Adrenal gland (tissue), 12 donors: ENCODE measurements around the gene AQP12B. TPM values are rescaled to one million over a fixed set of nuclear protein-coding genes. Genes with fewer than 3 reads are reported as not detected.

ENCODE experiments used
- DNase-seq, 7 donors: peaks; one replicate each; pipeline ENCODE4 v3.0.0-alpha.2; 2019 to 2020
- H3K27ac ChIP-seq, 5 donors: fragments of 200-600 bp; sonication (generic) in 4 of 5; 1 replicate in 3 of 5; 2 replicates in 2 of 5; pipeline versions ENCODE4 v1.5.1 to v1.8.0; 2016 to 2020; ENCODE audit warnings: mild to moderate bottlenecking in 1 of 5
- H3K27me3 ChIP-seq: fragments of 200-600 bp; 2 replicates; pipeline ENCODE4 v1.8.0; 2021
- H3K36me3 ChIP-seq, 2 donors: fragments of 200-600 bp; replicated peaks in 1 of 2; 1 replicate in 1 of 2; 2 replicates in 1 of 2; pipeline versions ENCODE4 v1.5.1 to v1.8.0; 2018 to 2022
- H3K4me1 ChIP-seq, 2 donors: fragments of 200-600 bp; replicated peaks in 1 of 2; 1 replicate in 1 of 2; 2 replicates in 1 of 2; pipeline versions ENCODE4 v1.5.1 to v1.8.0; 2018 to 2021
- H3K4me3 ChIP-seq, 4 donors: fragments of 200-600 bp; sonication (generic) in 3 of 4; one replicate each; pipeline ENCODE4 v1.5.1; 2016 to 2018
- H3K9me3 ChIP-seq, 3 donors: fragments of 200-600 bp; sonication (generic) in 1 of 3; replicated peaks in 1 of 3; 1 replicate in 2 of 3; 2 replicates in 1 of 3; pipeline versions ENCODE4 v1.5.1 to v1.8.0; 2016 to 2021
- POLR2A ChIP-seq, 2 donors: fragments of 450-650 bp; IDR thresholded peaks; one replicate each; pipeline ENCODE4 v1.6.1; 2017; ENCODE audit warnings: antibody characterized with exemption in 2 of 2, mild to moderate bottlenecking in 2 of 2, moderate library complexity in 1 of 2
- WGBS, 4 donors: extraction: QIAGEN DNeasy Blood & Tissue Kit in 2 of 4; methylation state at CpG; one replicate each; pipeline versions ENCODE4 v1.1.5 to v1.1.7; 2013 to 2017; 5-methylcytosine and 5-hydroxymethylcytosine counted together
- intact Hi-C, 2 donors: fragments of 100-400 bp; cut with DNase I; formaldehyde crosslinking; loops; one replicate each; pipeline versions ENCODE4 v1.14.1 to v1.15.0; 2022 to 2023
- polyA plus RNA-seq, 3 donors: library from polyadenylated mRNA; stranded (reverse); fragments of 200-250 nt in 2 of 3; fragments of 350-450 nt in 1 of 3; fragmentation: Illumina TruSeq in 1 of 3; extraction: RNeasy Lipid Tissue Mini Kit (QIAGEN cat#74804) in 1 of 3; gene quantifications; one replicate each; pipeline ENCODE4 v1.2.3, GENCODE V29; 2013 to 2014
- total RNA-seq, 9 donors: library from RNA; depleted of rRNA in 4 of 9; stranded (reverse); fragments of >200 nt in 4 of 9; fragments of 120-200 nt in 1 of 9; fragmentation: NEBNext Ultra II Directional in 1 of 9; extraction: Animal tissue kit (Norgen Biotek cat#: 25700) in 1 of 9; gene quantifications; one replicate each; pipeline versions ENCODE4 v1.1.0 to v1.2.4, GENCODE V29; 2013 to 2023
- TF ChIP-seq, protein P1 (sequence below), 6 experiments: fragments of 450-650 bp in 4 of 6; fragments of 200-600 bp in 2 of 6; sonication (generic) in 1 of 6; IDR thresholded peaks; 1 replicate in 5 of 6; 2 replicates in 1 of 6; pipeline versions ENCODE4 v1.5.1 to v1.8.0; 2016 to 2021; ENCODE audit warnings: antibody characterized with exemption in 6 of 6, mild to moderate bottlenecking in 2 of 6, moderate library complexity in 1 of 6
- donor health status: healthy with polysubstance abuse.
- donor health status: Bipolar disorder and iron deficiency.
- donor health status: DM: yes; HTN: yes; CAD: no.
- donor health status: DM: no; HTN: no; CAD: no.
- donor health status: DM: no; HTN: no; CAD: no.
- donor health status: DM: yes; HTN: yes; CAD: no.

AQP12B gene
- total and polyA plus RNA-seq, 12 donors, result 0.07 to 0.48 TPM; not detected in 10

DNA sequence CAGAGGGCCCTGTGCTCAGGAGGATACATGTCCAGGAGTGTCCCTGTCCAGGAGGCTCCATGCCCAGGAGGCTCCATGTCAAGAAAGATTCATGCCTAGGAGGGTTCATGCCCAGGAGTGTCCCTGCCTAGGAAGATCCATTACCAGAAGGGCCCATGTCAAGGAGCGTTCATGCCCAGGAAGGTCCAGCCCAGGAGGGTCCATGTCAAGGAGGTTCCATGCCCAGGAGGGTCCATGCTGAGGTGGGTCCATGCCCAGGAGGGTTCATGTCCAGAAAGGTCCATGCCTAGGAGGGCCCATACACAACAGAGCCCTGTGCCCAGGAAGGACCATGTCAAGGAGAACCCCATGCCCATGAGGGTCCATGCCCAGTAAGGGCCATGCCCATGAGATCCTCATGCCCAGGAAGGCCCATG, 50.4 kb downstream of the AQP12B start:
- 91 to 95% methylated on average over 1 of the region's 1 CpG; no CpG with 5 or more reads in 2 of the 4 donors for WGBS, 4 donors
- peak in 3 of 7 donors; percentile 3 to 5 (median 3) for DNase-seq
- no peaks in the 10 kb centered on the region for H3K4me1 ChIP-seq
- no peak for TF ChIP-seq POLR2A (IDR thresholded peaks at IDR 0.05)
- TF ChIP-seq, protein P1, sequence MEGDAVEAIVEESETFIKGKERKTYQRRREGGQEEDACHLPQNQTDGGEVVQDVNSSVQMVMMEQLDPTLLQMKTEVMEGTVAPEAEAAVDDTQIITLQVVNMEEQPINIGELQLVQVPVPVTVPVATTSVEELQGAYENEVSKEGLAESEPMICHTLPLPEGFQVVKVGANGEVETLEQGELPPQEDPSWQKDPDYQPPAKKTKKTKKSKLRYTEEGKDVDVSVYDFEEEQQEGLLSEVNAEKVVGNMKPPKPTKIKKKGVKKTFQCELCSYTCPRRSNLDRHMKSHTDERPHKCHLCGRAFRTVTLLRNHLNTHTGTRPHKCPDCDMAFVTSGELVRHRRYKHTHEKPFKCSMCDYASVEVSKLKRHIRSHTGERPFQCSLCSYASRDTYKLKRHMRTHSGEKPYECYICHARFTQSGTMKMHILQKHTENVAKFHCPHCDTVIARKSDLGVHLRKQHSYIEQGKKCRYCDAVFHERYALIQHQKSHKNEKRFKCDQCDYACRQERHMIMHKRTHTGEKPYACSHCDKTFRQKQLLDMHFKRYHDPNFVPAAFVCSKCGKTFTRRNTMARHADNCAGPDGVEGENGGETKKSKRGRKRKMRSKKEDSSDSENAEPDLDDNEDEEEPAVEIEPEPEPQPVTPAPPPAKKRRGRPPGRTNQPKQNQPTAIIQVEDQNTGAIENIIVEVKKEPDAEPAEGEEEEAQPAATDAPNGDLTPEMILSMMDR (IDR thresholded peaks at IDR 0.05), result no peak
- no peaks in the 10 kb centered on the region for H3K36me3 ChIP-seq
- H3K27me3 ChIP-seq, result peaks cover 3% of the 10 kb centered on the region
- H3K9me3 ChIP-seq, result no peaks in the 10 kb centered on the region
- no peak overlapping the region for H3K4me3 ChIP-seq
- H3K27ac ChIP-seq, result no peak overlapping the region
- intact Hi-C loops, result no loop called here

DNA sequence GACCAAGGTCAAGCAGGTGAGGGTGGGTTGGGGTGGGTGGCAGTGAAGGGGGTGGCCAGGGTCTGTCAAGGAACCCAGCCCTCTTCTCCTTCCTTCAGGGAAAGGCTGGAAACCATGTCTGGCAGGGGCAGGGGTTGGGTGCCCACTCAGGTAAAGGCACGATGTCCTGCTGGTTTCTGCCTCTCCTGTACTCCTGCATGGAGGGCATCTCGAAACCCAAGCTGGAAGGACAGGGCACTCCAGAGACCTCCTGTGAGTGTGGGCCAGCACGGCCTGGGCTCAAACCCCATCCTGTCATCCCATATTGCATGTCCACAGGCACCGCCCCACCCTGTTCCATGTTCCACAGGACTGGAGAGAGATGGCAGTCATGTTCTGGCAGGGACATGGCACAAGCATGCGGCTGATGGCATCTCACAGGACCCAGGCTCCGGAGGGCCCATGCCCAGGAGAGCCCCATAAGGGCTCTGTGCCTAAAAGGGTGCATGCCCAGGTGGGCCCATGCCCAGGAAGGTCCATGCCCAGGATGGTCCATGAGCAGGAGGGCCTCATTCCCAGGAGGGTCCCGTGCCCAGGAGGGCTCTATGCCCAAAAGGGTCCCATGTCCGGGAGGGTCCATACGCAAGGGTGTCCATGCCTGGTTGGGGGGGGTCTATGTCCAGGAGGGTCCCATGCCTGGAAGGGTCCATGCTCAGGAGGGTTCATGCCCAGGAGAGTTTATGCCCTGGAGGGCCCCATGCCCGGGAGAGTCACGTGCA, 51.0 kb downstream of the AQP12B start:
- peaks cover 3% of the 10 kb centered on the region for H3K27me3 ChIP-seq
- H3K4me1 ChIP-seq, result no peaks in the 10 kb centered on the region
- no peaks in the 10 kb centered on the region for H3K9me3 ChIP-seq
- peak in 3 of 7 donors; percentile 3 to 10 (median 5) for DNase-seq
- 79 to 92% (median 86%) methylated on average over 6 to 11 of the region's 11 CpGs for WGBS, 4 donors
- no peak overlapping the region for H3K4me3 ChIP-seq
- TF ChIP-seq, protein P1 (IDR thresholded peaks at IDR 0.05), result no peak
- TF ChIP-seq POLR2A (IDR thresholded peaks at IDR 0.05), result no peak
- no peak overlapping the region for H3K27ac ChIP-seq
- H3K36me3 ChIP-seq, result no peaks in the 10 kb centered on the region
- intact Hi-C loops, result no loop called here

DNA sequence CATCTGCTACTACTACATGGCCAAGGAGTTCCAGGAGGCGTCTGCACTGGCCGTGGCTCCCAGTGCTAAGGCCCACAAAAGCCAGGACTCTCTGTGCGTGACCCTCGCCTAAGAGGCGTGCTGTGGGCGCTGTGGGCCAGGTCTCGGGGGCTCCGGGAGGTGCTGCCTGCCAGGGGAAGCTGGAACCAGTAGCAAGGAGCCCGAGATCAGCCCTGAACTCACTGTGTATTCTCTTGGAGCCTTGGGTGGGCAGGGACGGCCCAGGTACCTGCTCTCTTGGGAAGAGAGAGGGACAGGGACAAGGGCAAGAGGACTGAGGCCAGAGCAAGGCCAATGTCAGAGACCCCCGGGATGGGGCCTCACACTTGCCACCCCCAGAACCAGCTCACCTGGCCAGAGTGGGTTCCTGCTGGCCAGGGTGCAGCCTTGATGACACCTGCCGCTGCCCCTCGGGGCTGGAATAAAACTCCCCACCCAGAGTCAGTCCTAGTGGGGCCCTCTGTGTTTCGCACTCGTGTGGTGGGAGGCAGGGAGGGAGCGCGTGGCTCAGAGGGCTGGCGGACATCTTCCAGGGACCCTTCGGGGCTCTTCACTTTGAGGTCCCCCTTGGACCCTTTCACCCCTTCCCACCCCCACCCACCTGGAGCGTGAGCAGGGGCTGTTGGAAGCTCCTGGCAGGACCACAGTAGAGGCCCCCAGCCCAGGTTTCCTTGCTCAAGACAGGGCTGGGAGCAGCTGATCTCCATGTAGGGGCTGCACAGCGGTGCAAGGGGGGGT, 51.7 kb downstream of the AQP12B start:
- Histone ChIP-seq H3K27me3 (peaks cover 3% of the 10 kb centered on the region), H3K27ac (no peak overlapping the region), H3K36me3 (no peaks in the 10 kb centered on the region), H3K4me1 (no peaks in the 10 kb centered on the region), H3K4me3 (no peak overlapping the region), H3K9me3 (no peaks in the 10 kb centered on the region)
- DNase-seq, result peak in 3 of 7 donors; percentile 3 to 11 (median 8)
- 74 to 95% (median 89%) methylated on average over 5 to 21 of the region's 21 CpGs for WGBS, 4 donors
- intact Hi-C loops, result no loop called here
- TF ChIP-seq, protein P1 (IDR thresholded peaks at IDR 0.05), result no peak
- no peak for TF ChIP-seq POLR2A (IDR thresholded peaks at IDR 0.05)

DNA sequence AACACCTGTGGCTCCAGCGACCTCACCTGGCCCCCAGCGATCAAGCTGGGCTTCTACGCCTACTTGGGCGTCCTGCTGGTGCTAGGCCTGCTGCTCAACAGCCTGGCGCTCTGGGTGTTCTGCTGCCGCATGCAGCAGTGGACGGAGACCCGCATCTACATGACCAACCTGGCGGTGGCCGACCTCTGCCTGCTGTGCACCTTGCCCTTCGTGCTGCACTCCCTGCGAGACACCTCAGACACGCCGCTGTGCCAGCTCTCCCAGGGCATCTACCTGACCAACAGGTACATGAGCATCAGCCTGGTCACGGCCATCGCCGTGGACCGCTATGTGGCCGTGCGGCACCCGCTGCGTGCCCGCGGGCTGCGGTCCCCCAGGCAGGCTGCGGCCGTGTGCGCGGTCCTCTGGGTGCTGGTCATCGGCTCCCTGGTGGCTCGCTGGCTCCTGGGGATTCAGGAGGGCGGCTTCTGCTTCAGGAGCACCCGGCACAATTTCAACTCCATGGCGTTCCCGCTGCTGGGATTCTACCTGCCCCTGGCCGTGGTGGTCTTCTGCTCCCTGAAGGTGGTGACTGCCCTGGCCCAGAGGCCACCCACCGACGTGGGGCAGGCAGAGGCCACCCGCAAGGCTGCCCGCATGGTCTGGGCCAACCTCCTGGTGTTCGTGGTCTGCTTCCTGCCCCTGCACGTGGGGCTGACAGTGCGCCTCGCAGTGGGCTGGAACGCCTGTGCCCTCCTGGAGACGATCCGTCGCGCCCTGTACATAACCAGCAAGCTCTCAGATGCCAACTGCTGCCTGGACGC, 52.5 kb downstream of the AQP12B start:
- Histone ChIP-seq H3K36me3 (no peaks in the 10 kb centered on the region), H3K4me3 (no peak overlapping the region), H3K9me3 (no peaks in the 10 kb centered on the region), H3K27ac (no peak overlapping the region), H3K4me1 (no peaks in the 10 kb centered on the region), H3K27me3 (peaks cover 3% of the 10 kb centered on the region)
- TF ChIP-seq POLR2A (IDR thresholded peaks at IDR 0.05), result no peak
- TF ChIP-seq, protein P1 (IDR thresholded peaks at IDR 0.05), result no peak
- intact Hi-C loops, result no loop called here
- peak in 3 of 7 donors; percentile 4 to 9 (median 9) for DNase-seq
- whole genome bisulfite sequencing, 4 donors, result 92 to 100% (median 93%) methylated on average over 1 to 50 of the region's 50 CpGs
